GM12891 (cell line): ENCODE data around the gene DDC.

Experiments
- DNase-seq: peaks from one replicate; pipeline ENCODE4 v3.0.0; 2011; ENCODE audit warnings: low spot score; ENCODE audit not compliant: insufficient read length
- FAIRE-seq: peaks from 2 replicates; lab custom pipeline; 2011; peaks lifted over from hg19 to GRCh38; lab: Jason Lieb, UNC
- PAX5 ChIP-seq: IDR thresholded peaks from 2 replicates; pipeline ENCODE4 v1.6.1; 2011; ENCODE audit warnings: low read length, moderate library complexity, mild to moderate bottlenecking; ENCODE audit not compliant: insufficient read depth, severe bottlenecking
- POLR2A ChIP-seq: IDR thresholded peaks from 2 replicates; pipeline ENCODE4 v1.6.1; 2011; ENCODE audit warnings: low read depth, low read length, control low read depth
- POLR2AphosphoS5 ChIP-seq: IDR thresholded peaks from 2 replicates; pipeline ENCODE4 v1.6.1; 2011; ENCODE audit warnings: low read depth, low read length, control low read depth
- POU2F2 ChIP-seq: IDR thresholded peaks from 2 replicates; pipeline ENCODE4 v1.6.1; 2011; ENCODE audit warnings: low read depth, mild to moderate bottlenecking, control low read depth, low read length, moderate library complexity
- SPI1 ChIP-seq: IDR thresholded peaks from 2 replicates; pipeline ENCODE4 v1.6.1; 2011; ENCODE audit warnings: low read depth, low read length, control low read depth
- TAF1 ChIP-seq: IDR thresholded peaks from 2 replicates; pipeline ENCODE4 v1.6.1; 2011; ENCODE audit warnings: low read depth, low read length, control low read depth

DDC gene

GRCh38 chr7:50411332-50411731 lies 153.9 kb downstream of the DDC start:
- TF ChIP-seq SPI1 (no peak), PAX5 (no peak), POLR2AphosphoS5 (no peak), TAF1 (0 out of 2 replicates have a peak, but pooled peaks have one; percentile 22), POLR2A (no peak), POU2F2 (no peak)
- DNase-seq (no peak), FAIRE-seq (no peak)

- no peak for DNase-seq
- peak; percentile 97 for FAIRE-seq
- peak; percentile 90 for TF ChIP-seq SPI1
- peak; percentile 97 for TF ChIP-seq POU2F2
- no peak for TF ChIP-seq POLR2AphosphoS5
Observed at GRCh38 chr7:50409856-50410745, 155.1 kb downstream of the DDC start.
